GM19035 (cell line): ENCODE measurements around the gene NRP1.

Source experiments
- ATAC-seq: cut with Tn5 transposase; IDR thresholded peaks from one replicate; pipeline ENCODE4 v1.9.1; 2021; ENCODE audit not compliant: unreplicated experiment

The NRP1 gene

GRCh38 chr10:33267708-33268107 lies 66.8 kb downstream of the NRP1 start:
- no peak for ATAC-seq

GRCh38 chr10:33265621-33266020 lies 68.8 kb downstream of the NRP1 start:
- no peak for ATAC-seq

- no peak for ATAC-seq
Observed at GRCh38 chr10:33263453-33263852, 71.0 kb downstream of the NRP1 start.

- ATAC-seq = no peak
Observed at GRCh38 chr10:33262871-33263270, 71.6 kb downstream of the NRP1 start.

GRCh38 chr10:33260403-33261149 lies 73.9 kb downstream of the NRP1 start:
- no peak for ATAC-seq

GRCh38 chr10:33258967-33259366 lies 75.5 kb downstream of the NRP1 start:
- ATAC-seq = no peak

GRCh38 chr10:33257439-33258080 lies 76.9 kb downstream of the NRP1 start:
- no peak for ATAC-seq

GRCh38 chr10:33256458-33256857 lies 78.0 kb downstream of the NRP1 start:
- ATAC-seq = no peak

GRCh38 chr10:33254556-33255160 lies 79.8 kb downstream of the NRP1 start:
- no peak for ATAC-seq

- ATAC-seq = no peak
Observed at GRCh38 chr10:33253411-33253810, 81.1 kb downstream of the NRP1 start.

GRCh38 chr10:33252794-33253203 lies 81.7 kb downstream of the NRP1 start:
- no peak for ATAC-seq

GRCh38 chr10:33252324-33252723 lies 82.1 kb downstream of the NRP1 start:
- no peak for ATAC-seq

GRCh38 chr10:33249659-33250345 lies 84.7 kb downstream of the NRP1 start:
- ATAC-seq = no peak

GRCh38 chr10:33249137-33249536 lies 85.3 kb downstream of the NRP1 start:
- no peak for ATAC-seq

GRCh38 chr10:33248638-33249037 lies 85.8 kb downstream of the NRP1 start:
- ATAC-seq = no peak

- ATAC-seq = no peak
Observed at GRCh38 chr10:33247221-33247922, 87.1 kb downstream of the NRP1 start.

- ATAC-seq = no peak
Observed at GRCh38 chr10:33245343-33245742, 89.1 kb downstream of the NRP1 start.

- ATAC-seq = no peak
Observed at GRCh38 chr10:33244354-33244967, 90.0 kb downstream of the NRP1 start.

GRCh38 chr10:33243703-33244102 lies 90.8 kb downstream of the NRP1 start:
- ATAC-seq = no peak

- no peak for ATAC-seq
Observed at GRCh38 chr10:33242931-33243330, 91.5 kb downstream of the NRP1 start.

- ATAC-seq = no peak
Observed at GRCh38 chr10:33241351-33241750, 93.1 kb downstream of the NRP1 start.
